ENCODE data around the gene PIP4P1.

GRCh38 chr14:20492486-20492885, 31.3 kb upstream of the PIP4P1 start:
- no peak for TF ChIP-seq CTCF (IDR thresholded peaks at IDR 0.05; ENCODE audit: insufficient read depth, low read length)
- no peak for TF ChIP-seq POLR2AphosphoS5 (IDR thresholded peaks at IDR 0.05; ENCODE audit: low read depth)
- TF ChIP-seq GABPA (IDR thresholded peaks at IDR 0.05; ENCODE audit: low read depth): no peak

All from HL-60 (cell line).